Measurements from ENCODE around the gene PEX11G.
"Not testable (repeated sequence)": the region's sequence is repeated elsewhere in the genome, so short reads cannot be mapped to it uniquely, and the experiment has no call there.

Gene PEX11G

DNA sequence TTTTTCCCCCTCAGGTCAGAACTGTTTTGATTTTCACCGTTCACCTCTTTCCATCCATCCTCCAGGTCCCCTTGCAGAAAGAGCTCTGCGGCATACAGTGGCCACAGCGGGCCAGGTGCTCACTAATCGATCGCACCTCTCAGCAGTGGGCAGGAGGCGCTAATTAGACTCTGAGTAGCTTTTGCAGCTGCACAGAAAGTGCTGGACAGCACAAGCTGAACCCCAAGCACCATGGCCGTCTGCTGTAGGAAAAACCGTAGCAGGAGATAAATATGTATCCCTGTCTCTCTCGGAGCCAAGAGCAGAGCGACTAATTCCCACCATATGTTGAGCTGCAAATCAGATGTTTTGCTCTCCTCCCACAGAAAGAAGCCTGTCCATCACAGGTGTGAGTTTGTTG, 54.4 kb downstream of the PEX11G start:
- Histone ChIP-seq H3K27me3 (ENCODE audit: control insufficient read depth, insufficient read depth, low read length, poor library complexity, severe bottlenecking) (no peaks in the 10 kb centered on the region), H3K4me3 (ENCODE audit: insufficient read depth, low read depth, low read length) (no peak overlapping the region), H3K27ac (ENCODE audit: insufficient read depth, low read depth, low read length, poor library complexity, severe bottlenecking) (no peak overlapping the region), H3K36me3 (ENCODE audit: control insufficient read depth, insufficient read depth, low read length) (no peaks in the 10 kb centered on the region), H3K4me1 (ENCODE audit: control insufficient read depth, insufficient read depth, low read length) (no peaks in the 10 kb centered on the region), H3K9me3 (ENCODE audit: control insufficient read depth, low read length) (no peaks in the 10 kb centered on the region)
- 94 to 95% methylated on average over 10 of the region's 10 CpGs for WGBS, 2 experiments

DNA sequence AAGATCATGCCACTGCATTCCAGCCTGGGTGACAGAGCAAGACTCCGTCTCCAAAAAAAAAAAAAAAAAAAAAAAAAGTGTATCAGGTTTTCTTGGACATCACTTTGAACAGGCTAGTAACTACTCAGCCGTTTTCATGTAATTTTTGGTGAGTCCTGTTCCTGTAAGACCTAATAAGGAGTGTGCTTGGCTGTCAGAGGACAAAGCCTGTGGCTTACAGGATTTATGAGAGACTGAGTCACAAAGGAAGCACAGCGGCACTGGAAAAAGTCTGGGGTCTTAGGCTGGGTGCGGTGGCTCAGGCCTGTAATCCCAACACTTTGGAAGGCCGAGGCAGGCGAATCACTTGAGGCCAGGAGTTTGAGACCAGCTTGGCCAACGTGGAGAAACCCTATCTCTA, 55.4 kb downstream of the PEX11G start:
- not testable (repeated sequence) for H3K27ac ChIP-seq (ENCODE audit: insufficient read depth, low read depth, low read length, poor library complexity, severe bottlenecking); H3K4me1 ChIP-seq (ENCODE audit: control insufficient read depth, insufficient read depth, low read length); H3K36me3 ChIP-seq (ENCODE audit: control insufficient read depth, insufficient read depth, low read length); H3K9me3 ChIP-seq (ENCODE audit: control insufficient read depth, low read length); H3K27me3 ChIP-seq (ENCODE audit: control insufficient read depth, insufficient read depth, low read length, poor library complexity, severe bottlenecking); H3K4me3 ChIP-seq (ENCODE audit: insufficient read depth, low read depth, low read length)
- 89 to 93% methylated on average over 7 of the region's 7 CpGs for WGBS, 2 experiments

GRCh38 chr19:7429638-7430282, 59.1 kb downstream of the PEX11G start:
- Histone ChIP-seq H3K27ac (ENCODE audit: insufficient read depth, low read depth, low read length, poor library complexity, severe bottlenecking) (no peak overlapping the region), H3K9me3 (ENCODE audit: control insufficient read depth, low read length) (no peaks in the 10 kb centered on the region), H3K4me1 (ENCODE audit: control insufficient read depth, insufficient read depth, low read length) (no peaks in the 10 kb centered on the region), H3K27me3 (ENCODE audit: control insufficient read depth, insufficient read depth, low read length, poor library complexity, severe bottlenecking) (no peaks in the 10 kb centered on the region), H3K36me3 (ENCODE audit: control insufficient read depth, insufficient read depth, low read length) (no peaks in the 10 kb centered on the region), H3K4me3 (ENCODE audit: insufficient read depth, low read depth, low read length) (no peak overlapping the region)
- 79 to 82% methylated on average over 7 to 8 of the region's 8 CpGs for WGBS, 2 experiments

GRCh38 chr19:7428651-7429113, 60.2 kb downstream of the PEX11G start:
- Histone ChIP-seq H3K36me3 (ENCODE audit: control insufficient read depth, insufficient read depth, low read length) (no peaks in the 10 kb centered on the region), H3K4me1 (ENCODE audit: control insufficient read depth, insufficient read depth, low read length) (no peaks in the 10 kb centered on the region), H3K27me3 (ENCODE audit: control insufficient read depth, insufficient read depth, low read length, poor library complexity, severe bottlenecking) (no peaks in the 10 kb centered on the region), H3K9me3 (ENCODE audit: control insufficient read depth, low read length) (no peaks in the 10 kb centered on the region), H3K27ac (ENCODE audit: insufficient read depth, low read depth, low read length, poor library complexity, severe bottlenecking) (no peak overlapping the region), H3K4me3 (ENCODE audit: insufficient read depth, low read depth, low read length) (no peak overlapping the region)
- WGBS, 2 experiments, result 94 to 95% methylated on average over 20 of the region's 20 CpGs

GRCh38 chr19:7427944-7428343, 60.9 kb downstream of the PEX11G start:
- Histone ChIP-seq H3K27ac (ENCODE audit: insufficient read depth, low read depth, low read length, poor library complexity, severe bottlenecking) (no peak overlapping the region), H3K4me1 (ENCODE audit: control insufficient read depth, insufficient read depth, low read length) (no peaks in the 10 kb centered on the region), H3K27me3 (ENCODE audit: control insufficient read depth, insufficient read depth, low read length, poor library complexity, severe bottlenecking) (no peaks in the 10 kb centered on the region), H3K36me3 (ENCODE audit: control insufficient read depth, insufficient read depth, low read length) (no peaks in the 10 kb centered on the region), H3K4me3 (ENCODE audit: insufficient read depth, low read depth, low read length) (no peak overlapping the region), H3K9me3 (ENCODE audit: control insufficient read depth, low read length) (no peaks in the 10 kb centered on the region)
- WGBS, 2 experiments, result 76 to 77% methylated on average over 5 of the region's 5 CpGs

DNA sequence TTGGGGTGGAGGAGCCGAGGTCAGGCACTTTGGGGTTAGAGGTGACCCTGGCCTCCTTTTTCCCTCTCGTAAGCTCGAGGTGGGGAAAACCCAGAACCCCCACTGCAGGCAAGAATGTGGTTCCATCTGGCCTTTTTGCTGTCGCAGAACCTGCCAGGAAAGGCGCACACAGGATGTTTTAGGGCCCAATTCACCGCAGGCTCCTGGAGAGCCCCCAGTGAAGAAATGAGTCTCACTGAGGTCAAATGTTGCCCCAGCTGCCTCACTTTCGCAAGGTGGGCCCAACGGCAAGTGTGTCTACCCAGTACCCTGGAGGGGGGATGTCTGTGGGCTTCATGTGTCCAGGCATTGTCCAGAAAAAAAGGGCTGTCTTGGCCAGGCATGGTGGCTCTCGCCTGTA, 61.8 kb downstream of the PEX11G start:
- Histone ChIP-seq H3K4me3 (ENCODE audit: insufficient read depth, low read depth, low read length) (no peak overlapping the region), H3K9me3 (ENCODE audit: control insufficient read depth, low read length) (no peaks in the 10 kb centered on the region), H3K27me3 (ENCODE audit: control insufficient read depth, insufficient read depth, low read length, poor library complexity, severe bottlenecking) (no peaks in the 10 kb centered on the region), H3K4me1 (ENCODE audit: control insufficient read depth, insufficient read depth, low read length) (no peaks in the 10 kb centered on the region), H3K36me3 (ENCODE audit: control insufficient read depth, insufficient read depth, low read length) (no peaks in the 10 kb centered on the region), H3K27ac (ENCODE audit: insufficient read depth, low read depth, low read length, poor library complexity, severe bottlenecking) (no peak overlapping the region)
- 84% methylated on average over 9 of the region's 9 CpGs for WGBS, 2 experiments

Measured in ectodermal cell (in vitro differentiated cells).